ENCODE results near the gene NELFA. TPM values are rescaled to one million over a fixed set of nuclear protein-coding genes. Genes with fewer than 3 reads are reported as not detected.

The NELFA gene
- polyA plus RNA-seq, 4 donors: 12.7 to 35.1 (median 22.6) TPM

DNA sequence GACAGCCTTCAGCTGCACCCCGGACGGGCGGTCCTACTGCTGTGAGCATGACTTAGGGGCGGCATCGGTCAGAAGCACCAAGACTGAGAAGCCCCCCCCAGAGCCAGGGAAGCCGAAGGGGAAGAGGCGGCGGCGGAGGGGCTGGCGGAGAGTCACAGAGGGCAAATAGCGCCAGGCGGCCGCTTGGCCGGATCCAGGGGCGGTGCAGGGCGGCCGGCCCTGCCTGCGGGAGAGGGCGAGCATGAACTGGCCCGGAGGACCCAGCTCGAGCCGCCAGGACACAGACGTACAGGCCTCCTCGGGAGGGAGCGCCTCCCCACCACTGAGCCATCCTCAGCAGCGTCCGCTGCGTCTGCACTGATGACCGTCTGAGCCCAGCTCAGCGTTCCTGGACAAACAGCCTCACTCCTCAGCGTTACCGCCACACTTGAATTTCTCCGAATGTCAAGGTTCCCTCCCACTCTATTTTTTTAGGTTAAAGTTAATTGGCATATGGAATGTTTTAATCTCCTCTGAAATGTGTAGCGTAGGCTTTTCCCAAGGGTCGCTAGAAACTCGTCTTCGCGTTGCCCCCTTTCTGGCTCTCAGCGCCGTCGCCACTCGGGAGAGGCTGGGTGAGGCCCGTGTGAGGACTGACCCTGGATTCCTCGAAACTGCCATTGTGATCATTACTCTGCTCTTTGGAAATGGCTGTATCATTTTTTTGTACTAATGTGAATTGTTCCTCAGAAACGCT is 29.9 kb downstream of the NELFA start:
- Histone ChIP-seq H3K27me3 (ENCODE audit: control insufficient read depth in 3 of 3, insufficient read depth in 3 of 3, low read length in 3 of 3) (no peaks in the 10 kb centered on the region), H3K9me3 (ENCODE audit: control insufficient read depth in 2 of 2, insufficient read depth in 1 of 2, low read depth in 1 of 2, low read length in 1 of 2) (no peaks in the 10 kb centered on the region), H3K4me3 (ENCODE audit: low read depth in 1 of 3, low read length in 3 of 3) (no peak overlapping the region), H3K36me3 (ENCODE audit: control insufficient read depth in 3 of 3, insufficient read depth in 2 of 3, low read depth in 1 of 3, low read length in 3 of 3) (peaks cover 15 to 96% (median 17%) of the 10 kb centered on the region in 3 donors), H3K27ac (ENCODE audit: low read depth in 1 of 3, low read length in 2 of 3) (no peak overlapping the region), H3K4me1 (ENCODE audit: control insufficient read depth in 3 of 3, insufficient read depth in 2 of 3, low read depth in 1 of 3, low read length in 2 of 3) (no peaks in the 10 kb centered on the region)
- FAIRE-seq: no peak
- no peak for DNase-seq
- WGBS, 3 donors: 93 to 96% (median 95%) methylated on average over 44 to 45 of the region's 45 CpGs

DNA sequence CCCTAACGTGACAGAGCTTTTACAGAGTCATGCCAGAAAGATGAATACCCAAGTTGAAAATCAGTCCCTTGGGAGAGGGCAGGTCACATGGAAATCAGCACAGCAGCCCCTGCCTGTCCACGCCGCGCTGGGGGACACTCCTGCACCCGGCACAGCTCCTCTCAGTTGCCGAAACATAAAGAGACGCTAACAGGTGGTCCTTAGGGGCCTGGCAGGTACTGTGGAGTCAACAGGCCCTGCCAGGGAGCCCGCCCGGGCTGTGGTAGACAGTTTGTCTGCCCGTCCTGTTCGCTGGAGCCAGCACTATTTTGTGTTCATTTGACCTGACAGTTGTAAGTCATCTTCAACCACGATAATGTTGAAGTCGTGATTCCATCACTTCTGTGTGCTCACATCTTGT is 30.5 kb downstream of the NELFA start:
- Histone ChIP-seq H3K36me3 (ENCODE audit: control insufficient read depth in 3 of 3, insufficient read depth in 2 of 3, low read depth in 1 of 3, low read length in 3 of 3) (peaks cover 15 to 96% (median 17%) of the 10 kb centered on the region in 3 donors), H3K9me3 (ENCODE audit: control insufficient read depth in 2 of 2, insufficient read depth in 1 of 2, low read depth in 1 of 2, low read length in 1 of 2) (no peaks in the 10 kb centered on the region), H3K4me3 (ENCODE audit: low read depth in 1 of 3, low read length in 3 of 3) (no peak overlapping the region), H3K27me3 (ENCODE audit: control insufficient read depth in 3 of 3, insufficient read depth in 3 of 3, low read length in 3 of 3) (no peaks in the 10 kb centered on the region), H3K4me1 (ENCODE audit: control insufficient read depth in 3 of 3, insufficient read depth in 2 of 3, low read depth in 1 of 3, low read length in 2 of 3) (no peaks in the 10 kb centered on the region), H3K27ac (ENCODE audit: low read depth in 1 of 3, low read length in 2 of 3) (no peak overlapping the region)
- DNase-seq: no peak
- no peak for FAIRE-seq
- 95 to 97% (median 97%) methylated on average over 13 of the region's 13 CpGs for WGBS, 3 donors

DNA sequence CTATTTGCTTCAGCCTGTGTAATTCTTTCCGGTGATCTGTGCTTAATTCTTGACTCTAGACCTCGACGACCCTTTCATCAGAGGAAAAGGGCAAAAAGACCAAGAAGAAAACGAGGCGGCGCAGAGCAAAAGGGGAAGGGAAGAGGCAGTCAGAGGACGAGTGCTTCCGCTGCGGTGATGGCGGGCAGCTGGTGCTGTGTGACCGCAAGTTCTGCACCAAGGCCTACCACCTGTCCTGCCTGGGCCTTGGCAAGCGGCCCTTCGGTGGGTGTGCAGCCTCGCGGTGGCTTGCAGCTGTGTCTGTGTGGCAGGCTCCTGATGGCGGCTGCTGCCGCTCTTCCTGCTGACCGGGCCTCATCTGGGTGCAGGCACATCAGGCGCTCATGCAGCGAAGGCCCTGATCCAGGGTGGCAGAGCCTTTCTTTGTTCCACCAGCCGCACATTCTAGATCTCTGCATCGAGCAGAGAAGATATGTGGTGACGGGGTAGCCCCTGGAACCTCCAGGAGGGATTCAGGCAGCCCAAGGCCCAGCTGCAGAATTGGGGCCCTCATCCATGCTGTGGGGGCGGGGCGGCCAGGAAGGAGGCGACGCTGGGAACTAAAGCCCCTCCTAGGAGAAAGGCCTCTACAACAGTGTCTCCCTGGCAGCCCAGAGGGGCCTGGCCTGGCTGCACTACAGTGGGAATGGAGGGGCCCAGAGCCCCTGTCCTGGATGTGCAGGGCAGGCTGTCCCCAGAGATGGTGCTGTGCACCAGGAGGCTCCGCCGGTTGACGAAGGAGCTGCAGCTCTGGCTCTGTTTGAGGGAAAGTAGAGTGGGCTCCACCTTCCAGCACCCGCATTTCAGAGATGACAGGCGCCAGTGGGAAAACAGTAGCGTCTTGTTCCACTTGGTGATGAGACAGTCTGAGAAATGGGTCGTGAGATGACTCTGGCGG is 32.1 kb downstream of the NELFA start:
- no peak overlapping the region for H3K27ac ChIP-seq (ENCODE audit: low read depth in 1 of 3, low read length in 2 of 3)
- FAIRE-seq (no peak), DNase-seq (no peak)
- peaks cover 0 to 5% (median 0%) of the 10 kb centered on the region in 3 donors for H3K4me1 ChIP-seq (ENCODE audit: control insufficient read depth in 3 of 3, insufficient read depth in 2 of 3, low read depth in 1 of 3, low read length in 2 of 3)
- H3K27me3 ChIP-seq (ENCODE audit: control insufficient read depth in 3 of 3, insufficient read depth in 3 of 3, low read length in 3 of 3): no peaks in the 10 kb centered on the region
- WGBS, 3 donors: 95 to 97% (median 96%) methylated on average over 35 of the region's 35 CpGs
- no peak overlapping the region for H3K4me3 ChIP-seq (ENCODE audit: low read depth in 1 of 3, low read length in 3 of 3)
- no peaks in the 10 kb centered on the region for H3K9me3 ChIP-seq (ENCODE audit: control insufficient read depth in 2 of 2, insufficient read depth in 1 of 2, low read depth in 1 of 2, low read length in 1 of 2)
- peaks cover 15 to 96% (median 17%) of the 10 kb centered on the region in 3 donors for H3K36me3 ChIP-seq (ENCODE audit: control insufficient read depth in 3 of 3, insufficient read depth in 2 of 3, low read depth in 1 of 3, low read length in 3 of 3)

DNA sequence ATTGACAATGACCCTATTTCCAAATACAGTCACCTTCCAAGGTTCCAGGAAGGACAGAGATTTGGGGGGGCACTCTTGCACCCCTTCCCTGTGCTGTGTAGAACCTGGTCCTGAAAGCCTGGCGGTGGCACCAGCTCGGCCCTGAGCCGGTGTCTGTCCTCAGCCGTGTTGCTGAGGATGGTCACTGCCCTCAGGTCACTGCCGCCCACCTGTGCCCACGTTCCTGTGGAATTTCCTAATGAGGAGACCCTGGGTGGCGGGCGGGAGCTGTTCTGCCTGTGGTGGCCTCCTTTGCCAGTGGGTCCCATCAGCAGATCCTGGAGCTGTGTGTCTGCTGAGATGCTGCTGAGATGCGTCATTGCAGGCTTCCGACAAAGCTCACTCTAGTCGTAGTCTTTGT is 32.9 kb downstream of the NELFA start:
- FAIRE-seq (no peak), DNase-seq (no peak)
- 91 to 94% (median 91%) methylated on average over 11 of the region's 11 CpGs for WGBS, 3 donors
- Histone ChIP-seq H3K9me3 (ENCODE audit: control insufficient read depth in 2 of 2, insufficient read depth in 1 of 2, low read depth in 1 of 2, low read length in 1 of 2) (no peaks in the 10 kb centered on the region), H3K27ac (ENCODE audit: low read depth in 1 of 3, low read length in 2 of 3) (no peak overlapping the region), H3K27me3 (ENCODE audit: control insufficient read depth in 3 of 3, insufficient read depth in 3 of 3, low read length in 3 of 3) (no peaks in the 10 kb centered on the region), H3K4me1 (ENCODE audit: control insufficient read depth in 3 of 3, insufficient read depth in 2 of 3, low read depth in 1 of 3, low read length in 2 of 3) (peaks cover 0 to 8% (median 0%) of the 10 kb centered on the region in 3 donors), H3K4me3 (ENCODE audit: low read depth in 1 of 3, low read length in 3 of 3) (no peak overlapping the region), H3K36me3 (ENCODE audit: control insufficient read depth in 3 of 3, insufficient read depth in 2 of 3, low read depth in 1 of 3, low read length in 3 of 3) (peaks cover 13 to 97% (median 21%) of the 10 kb centered on the region in 3 donors)

DNA sequence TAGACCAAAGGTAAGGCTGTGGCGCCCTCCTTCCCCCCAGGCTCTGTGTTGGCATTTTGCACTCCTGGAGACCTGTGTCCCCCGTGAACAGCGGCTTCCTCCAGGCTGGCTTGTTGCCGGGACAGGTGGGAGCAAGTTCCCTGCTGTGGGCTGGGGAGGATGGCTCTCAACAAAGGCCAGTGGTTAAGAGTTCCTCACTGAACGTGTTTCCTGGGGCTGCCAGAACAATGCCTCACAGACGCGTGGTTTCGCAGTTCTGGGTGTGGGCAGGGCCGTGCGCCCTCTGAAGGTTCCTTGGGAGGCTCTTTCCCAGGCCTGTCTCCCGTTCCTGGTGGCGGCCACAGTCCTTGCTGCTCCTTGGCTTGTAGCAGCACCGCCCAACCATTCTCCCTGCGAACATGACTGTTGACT is 33.4 kb downstream of the NELFA start:
- no peaks in the 10 kb centered on the region for H3K9me3 ChIP-seq (ENCODE audit: control insufficient read depth in 2 of 2, insufficient read depth in 1 of 2, low read depth in 1 of 2, low read length in 1 of 2)
- WGBS, 3 donors: 92 to 95% (median 92%) methylated on average over 14 of the region's 14 CpGs
- DNase-seq: no peak
- H3K4me3 ChIP-seq (ENCODE audit: low read depth in 1 of 3, low read length in 3 of 3): no peak overlapping the region
- no peak overlapping the region for H3K27ac ChIP-seq (ENCODE audit: low read depth in 1 of 3, low read length in 2 of 3)
- H3K36me3 ChIP-seq (ENCODE audit: control insufficient read depth in 3 of 3, insufficient read depth in 2 of 3, low read depth in 1 of 3, low read length in 3 of 3): peaks cover 13 to 96% (median 16%) of the 10 kb centered on the region in 3 donors
- no peak for FAIRE-seq
- peaks cover 0 to 8% (median 0%) of the 10 kb centered on the region in 3 donors for H3K4me1 ChIP-seq (ENCODE audit: control insufficient read depth in 3 of 3, insufficient read depth in 2 of 3, low read depth in 1 of 3, low read length in 2 of 3)
- no peaks in the 10 kb centered on the region for H3K27me3 ChIP-seq (ENCODE audit: control insufficient read depth in 3 of 3, insufficient read depth in 3 of 3, low read length in 3 of 3)

DNA sequence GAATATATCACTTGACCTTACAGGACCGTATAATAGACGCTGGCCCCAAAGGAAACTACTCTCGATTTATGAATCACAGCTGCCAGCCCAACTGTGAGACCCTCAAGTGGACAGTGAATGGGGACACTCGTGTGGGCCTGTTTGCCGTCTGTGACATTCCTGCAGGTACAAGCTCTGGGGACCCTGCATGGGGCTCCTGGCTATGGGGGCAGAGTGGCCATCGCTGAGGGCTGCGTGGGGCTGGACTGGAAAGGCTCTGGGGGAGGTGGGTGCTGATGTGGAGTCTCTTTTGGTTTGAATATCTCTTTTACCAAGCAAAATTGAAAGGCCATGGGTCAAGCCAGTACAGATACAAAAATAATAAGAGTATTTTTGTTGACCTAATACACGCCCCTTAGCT is 33.9 kb downstream of the NELFA start:
- Histone ChIP-seq H3K27me3 (ENCODE audit: control insufficient read depth in 3 of 3, insufficient read depth in 3 of 3, low read length in 3 of 3) (no peaks in the 10 kb centered on the region), H3K4me3 (ENCODE audit: low read depth in 1 of 3, low read length in 3 of 3) (no peak overlapping the region), H3K27ac (ENCODE audit: low read depth in 1 of 3, low read length in 2 of 3) (no peak overlapping the region), H3K36me3 (ENCODE audit: control insufficient read depth in 3 of 3, insufficient read depth in 2 of 3, low read depth in 1 of 3, low read length in 3 of 3) (peaks cover 12 to 97% (median 13%) of the 10 kb centered on the region in 3 donors), H3K9me3 (ENCODE audit: control insufficient read depth in 2 of 2, insufficient read depth in 1 of 2, low read depth in 1 of 2, low read length in 1 of 2) (no peaks in the 10 kb centered on the region), H3K4me1 (ENCODE audit: control insufficient read depth in 3 of 3, insufficient read depth in 2 of 3, low read depth in 1 of 3, low read length in 2 of 3) (peaks cover 0 to 8% (median 0%) of the 10 kb centered on the region in 3 donors)
- WGBS, 3 donors: 95% methylated on average over 8 of the region's 8 CpGs
- DNase-seq (no peak), FAIRE-seq (no peak)

DNA sequence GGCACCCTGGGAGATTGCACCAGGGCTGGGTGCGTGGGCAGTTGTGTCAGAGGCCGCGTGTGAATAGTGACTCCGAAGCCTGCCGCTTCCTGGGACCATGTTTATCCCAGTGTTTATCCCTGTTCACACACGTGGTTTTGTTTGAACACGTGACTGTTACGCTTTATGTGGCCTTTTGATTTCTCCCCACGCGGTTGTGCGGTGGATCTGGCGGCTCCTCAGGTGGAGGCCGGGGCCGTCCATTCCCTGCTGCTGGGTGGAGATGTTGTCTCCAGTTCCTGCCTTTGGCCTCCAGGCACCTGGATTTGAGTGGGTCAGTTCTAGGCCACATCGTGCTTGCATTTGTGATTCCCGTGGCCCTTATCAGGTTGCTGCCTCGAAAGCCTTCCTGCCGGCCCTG is 35.1 kb downstream of the NELFA start:
- no peaks in the 10 kb centered on the region for H3K27me3 ChIP-seq (ENCODE audit: control insufficient read depth in 3 of 3, insufficient read depth in 3 of 3, low read length in 3 of 3)
- no peak overlapping the region for H3K4me3 ChIP-seq (ENCODE audit: low read depth in 1 of 3, low read length in 3 of 3)
- H3K27ac ChIP-seq (ENCODE audit: low read depth in 1 of 3, low read length in 2 of 3): no peak overlapping the region
- H3K4me1 ChIP-seq (ENCODE audit: control insufficient read depth in 3 of 3, insufficient read depth in 2 of 3, low read depth in 1 of 3, low read length in 2 of 3): peaks cover 0 to 8% (median 0%) of the 10 kb centered on the region in 3 donors
- WGBS, 3 donors: 92 to 95% (median 93%) methylated on average over 18 of the region's 18 CpGs
- no peaks in the 10 kb centered on the region for H3K9me3 ChIP-seq (ENCODE audit: control insufficient read depth in 2 of 2, insufficient read depth in 1 of 2, low read depth in 1 of 2, low read length in 1 of 2)
- peaks cover 10 to 93% (median 11%) of the 10 kb centered on the region in 3 donors for H3K36me3 ChIP-seq (ENCODE audit: control insufficient read depth in 3 of 3, insufficient read depth in 2 of 3, low read depth in 1 of 3, low read length in 3 of 3)
- DNase-seq (no peak), FAIRE-seq (no peak)

DNA sequence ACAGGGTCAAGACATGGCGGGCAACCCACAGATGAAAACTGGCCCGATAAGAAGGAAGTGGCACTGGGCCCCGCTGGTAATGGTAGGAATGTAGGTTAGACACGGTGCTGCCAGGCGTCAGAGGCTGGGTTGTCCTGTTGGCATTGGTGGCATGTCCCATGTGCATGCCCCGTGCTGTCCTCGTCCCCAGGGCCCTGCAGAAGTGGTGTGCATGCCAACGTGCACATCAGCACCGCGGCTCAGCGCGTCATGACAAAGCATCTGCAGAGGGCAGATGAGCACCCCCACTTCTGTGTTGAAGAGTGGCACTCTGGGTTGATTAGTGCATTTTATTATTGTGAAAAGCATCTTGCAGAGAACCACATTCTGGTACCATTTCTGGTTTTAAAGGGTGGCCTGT is 35.6 kb downstream of the NELFA start:
- WGBS, 3 donors: 94 to 98% (median 97%) methylated on average over 11 to 12 of the region's 12 CpGs
- DNase-seq (no peak), FAIRE-seq (no peak)
- Histone ChIP-seq H3K27ac (ENCODE audit: low read depth in 1 of 3, low read length in 2 of 3) (no peak overlapping the region), H3K36me3 (ENCODE audit: control insufficient read depth in 3 of 3, insufficient read depth in 2 of 3, low read depth in 1 of 3, low read length in 3 of 3) (peaks cover 9 to 89% (median 11%) of the 10 kb centered on the region in 3 donors), H3K4me1 (ENCODE audit: control insufficient read depth in 3 of 3, insufficient read depth in 2 of 3, low read depth in 1 of 3, low read length in 2 of 3) (peaks cover 0 to 8% (median 0%) of the 10 kb centered on the region in 3 donors), H3K9me3 (ENCODE audit: control insufficient read depth in 2 of 2, insufficient read depth in 1 of 2, low read depth in 1 of 2, low read length in 1 of 2) (no peaks in the 10 kb centered on the region), H3K27me3 (ENCODE audit: control insufficient read depth in 3 of 3, insufficient read depth in 3 of 3, low read length in 3 of 3) (no peaks in the 10 kb centered on the region), H3K4me3 (ENCODE audit: low read depth in 1 of 3, low read length in 3 of 3) (no peak overlapping the region)

All from small intestine (tissue), 7 donors.